ENCODE measurements around the gene EID3. TPM values are rescaled to one million over a fixed set of nuclear protein-coding genes. Genes with fewer than 3 reads are reported as not detected.

The EID3 gene
- total and polyA plus RNA-seq, 2 donors (not counting 1 experiment from before 2014, with no cell fraction given): 6.4 to 9.4 TPM

GRCh38 chr12:104340925-104341611 lies 37.5 kb downstream of the EID3 start:
- H2AFZ ChIP-seq (ENCODE audit: insufficient read depth, low read depth, low read length, poor library complexity, severe bottlenecking): no peak overlapping the region
- H3K79me2 ChIP-seq (ENCODE audit: control insufficient read depth, insufficient read depth, low read length): no peaks in the 10 kb centered on the region
- H3K27ac ChIP-seq (ENCODE audit: low read length in 2 of 2): no peak overlapping the region
- POLR2A ChIA-PET: no interaction called here
- Mint-ChIP-seq H3K27me3 (no peaks in the 10 kb centered on the region), H3K4me1 (no peaks in the 10 kb centered on the region), H3K9me3 (ENCODE audit: insufficient read depth) (no peaks in the 10 kb centered on the region), H3K27ac (no peak overlapping the region), H3K4me3 (no peak overlapping the region)
- no peak overlapping the region for H3K9ac ChIP-seq (ENCODE audit: low read length)
- no peak for ATAC-seq (ENCODE audit: low read depth)
- H3K27me3 ChIP-seq (replicated peaks in 1 of 4; ENCODE audit: control extremely low read depth in 1 of 4, control insufficient read depth in 3 of 4, insufficient read depth in 4 of 4, low read length in 3 of 4): no peaks in the 10 kb centered on the region
- peaks cover 0 to 43% of the 10 kb centered on the region in 2 experiments for H3K36me3 ChIP-seq (replicated peaks in 1 of 2; ENCODE audit: control extremely low read depth in 1 of 2, control insufficient read depth in 1 of 2, extremely low read depth in 1 of 2, insufficient read depth in 2 of 2, low read length in 1 of 2)
- H3K4me3 ChIP-seq (ENCODE audit: control extremely low read depth in 1 of 5, extremely low read depth in 1 of 5, insufficient read depth in 1 of 5, low read depth in 2 of 5, low read length in 4 of 5): no peak overlapping the region
- no peaks in the 10 kb centered on the region for H3K9me3 ChIP-seq (ENCODE audit: control extremely low read depth in 1 of 3, control insufficient read depth in 2 of 3, insufficient read depth in 1 of 3, low read length in 2 of 3)
- no peak overlapping the region for H3K4me2 ChIP-seq (replicated peaks; ENCODE audit: low read depth, low read length, poor library complexity, severe bottlenecking)
- H3K4me1 ChIP-seq (ENCODE audit: control insufficient read depth in 2 of 2, insufficient read depth in 2 of 2, low read length in 2 of 2): no peaks in the 10 kb centered on the region
- H4K20me1 ChIP-seq (ENCODE audit: control insufficient read depth, insufficient read depth, low read length, poor library complexity, severe bottlenecking): no peaks in the 10 kb centered on the region
- WGBS (ENCODE audit: insufficient coverage): 97% methylated on average over 6 of the region's 6 CpGs
- intact Hi-C loops (cut with micrococcal nuclease): no loop called here
- CTCF ChIA-PET: interaction anchor here (1.0 to 1.5 kb wide), 2 partner anchors 16 to 17 kb away, joined by 3 to 4 read pairs; no protein-coding TSS in a partner anchor
- TF ChIP-seq CTCF (IDR thresholded peaks at IDR 0.05) (no peak), EZH2 (IDR thresholded peaks at IDR 0.05; ENCODE audit: borderline replicate concordance, insufficient read depth, low read depth, low read length, poor library complexity, severe bottlenecking) (no peak)
- no peak for DNase-seq

GRCh38 chr12:104342147-104342546 lies 38.6 kb downstream of the EID3 start:
- TF ChIP-seq EZH2 (IDR thresholded peaks at IDR 0.05; ENCODE audit: borderline replicate concordance, insufficient read depth, low read depth, low read length, poor library complexity, severe bottlenecking) (no peak), CTCF (IDR thresholded peaks at IDR 0.05) (no peak)
- ChIA-PET POLR2A (no interaction called here), CTCF (interaction anchor here (0.6 to 2.4 kb wide), 2 partner anchors 14 to 711 kb away, joined by 4 to 6 read pairs; no protein-coding TSS in a partner anchor)
- Histone ChIP-seq H2AFZ (ENCODE audit: insufficient read depth, low read depth, low read length, poor library complexity, severe bottlenecking) (no peak overlapping the region), H3K36me3 (replicated peaks in 1 of 2; ENCODE audit: control extremely low read depth in 1 of 2, control insufficient read depth in 1 of 2, extremely low read depth in 1 of 2, insufficient read depth in 2 of 2, low read length in 1 of 2) (peaks cover 0 to 43% of the 10 kb centered on the region in 2 experiments), H3K4me1 (ENCODE audit: control insufficient read depth in 2 of 2, insufficient read depth in 2 of 2, low read length in 2 of 2) (no peaks in the 10 kb centered on the region), H3K27ac (ENCODE audit: low read length in 2 of 2) (no peak overlapping the region), H3K4me3 (ENCODE audit: control extremely low read depth in 1 of 5, extremely low read depth in 1 of 5, insufficient read depth in 1 of 5, low read depth in 2 of 5, low read length in 4 of 5) (no peak overlapping the region), H3K9ac (ENCODE audit: low read length) (no peak overlapping the region), H4K20me1 (ENCODE audit: control insufficient read depth, insufficient read depth, low read length, poor library complexity, severe bottlenecking) (no peaks in the 10 kb centered on the region), H3K79me2 (ENCODE audit: control insufficient read depth, insufficient read depth, low read length) (no peaks in the 10 kb centered on the region), H3K9me3 (ENCODE audit: control extremely low read depth in 1 of 3, control insufficient read depth in 2 of 3, insufficient read depth in 1 of 3, low read length in 2 of 3) (no peaks in the 10 kb centered on the region), H3K4me2 (replicated peaks; ENCODE audit: low read depth, low read length, poor library complexity, severe bottlenecking) (no peak overlapping the region), H3K27me3 (replicated peaks in 1 of 4; ENCODE audit: control extremely low read depth in 1 of 4, control insufficient read depth in 3 of 4, insufficient read depth in 4 of 4, low read length in 3 of 4) (no peaks in the 10 kb centered on the region)
- no peaks in the 10 kb centered on the region for H3K27me3 Mint-ChIP-seq
- no peak for DNase-seq
- no peaks in the 10 kb centered on the region for H3K9me3 Mint-ChIP-seq (ENCODE audit: insufficient read depth)
- no peak overlapping the region for H3K4me3 Mint-ChIP-seq
- no peak for ATAC-seq (ENCODE audit: low read depth)
- WGBS (ENCODE audit: insufficient coverage): no CpG with 5 or more reads among the region's 2 CpGs
- H3K4me1 Mint-ChIP-seq: no peaks in the 10 kb centered on the region
- intact Hi-C loops (cut with micrococcal nuclease): no loop called here
- H3K27ac Mint-ChIP-seq: no peak overlapping the region

All from B cell (primary cell).